Measurements from ENCODE around the gene PLK5.
"Not testable (repeated sequence)": the region's sequence is repeated elsewhere in the genome, so short reads cannot be mapped to it uniquely, and the experiment has no call there.

- not testable (repeated sequence) for TF ChIP-seq CTCF (IDR thresholded peaks at IDR 0.05; ENCODE audit: insufficient read depth, low read depth, low read length); EZH2 (IDR thresholded peaks at IDR 0.05; ENCODE audit: insufficient read depth, low read length)
Measured at GRCh38 chr19:1477056-1477455, 46.8 kb upstream of the PLK5 start.

Data from astrocyte (in vitro differentiated cells and primary cell).